ENCODE measurements around the gene PHLDA2.

DNA sequence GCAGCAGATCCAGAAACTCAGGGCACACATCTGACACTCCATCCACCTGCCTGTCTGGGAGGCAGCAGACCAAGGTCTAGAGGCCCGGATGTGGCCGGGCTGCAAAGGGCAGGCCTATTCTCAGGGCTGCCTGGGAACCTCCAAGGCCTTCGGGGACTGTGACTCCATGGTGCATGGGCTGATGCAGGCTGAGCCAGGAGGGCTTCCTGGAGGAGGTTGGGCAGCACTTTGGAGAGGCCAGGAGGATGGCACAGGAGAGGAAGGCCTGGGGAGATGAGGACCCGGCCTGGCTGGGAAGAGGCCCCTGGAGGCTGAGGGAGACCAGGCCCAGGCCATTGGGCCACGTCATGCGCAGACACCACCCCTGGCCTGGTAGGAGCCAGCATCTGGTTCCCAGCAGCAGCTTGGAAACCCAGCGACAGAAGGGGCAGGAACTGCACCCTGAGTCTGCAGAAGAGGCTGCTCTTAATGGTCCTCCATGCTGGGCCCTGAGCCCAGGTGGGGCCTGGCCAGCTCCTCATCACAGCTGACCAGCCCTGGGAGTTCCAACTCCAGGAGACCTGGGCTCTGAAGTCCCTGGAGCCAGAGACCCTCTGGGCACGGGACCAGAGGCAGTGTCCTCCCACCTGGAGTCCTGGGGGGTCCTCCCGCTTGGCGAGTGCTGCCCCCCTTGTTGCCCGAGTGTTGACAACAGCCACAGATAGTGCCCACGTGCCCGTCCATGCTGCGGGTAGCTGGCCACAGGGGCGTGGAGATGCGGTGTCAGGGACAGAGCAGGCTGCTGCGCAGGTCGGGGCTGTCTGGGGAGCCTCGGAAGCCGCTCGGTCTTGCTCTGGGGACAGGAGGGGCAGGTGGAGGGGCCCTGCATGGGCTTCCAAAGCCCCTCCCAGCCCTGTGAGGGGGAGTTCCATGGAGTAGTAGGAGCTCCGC lies 5.5 kb downstream of the PHLDA2 start:
- TF ChIP-seq, protein P1, sequence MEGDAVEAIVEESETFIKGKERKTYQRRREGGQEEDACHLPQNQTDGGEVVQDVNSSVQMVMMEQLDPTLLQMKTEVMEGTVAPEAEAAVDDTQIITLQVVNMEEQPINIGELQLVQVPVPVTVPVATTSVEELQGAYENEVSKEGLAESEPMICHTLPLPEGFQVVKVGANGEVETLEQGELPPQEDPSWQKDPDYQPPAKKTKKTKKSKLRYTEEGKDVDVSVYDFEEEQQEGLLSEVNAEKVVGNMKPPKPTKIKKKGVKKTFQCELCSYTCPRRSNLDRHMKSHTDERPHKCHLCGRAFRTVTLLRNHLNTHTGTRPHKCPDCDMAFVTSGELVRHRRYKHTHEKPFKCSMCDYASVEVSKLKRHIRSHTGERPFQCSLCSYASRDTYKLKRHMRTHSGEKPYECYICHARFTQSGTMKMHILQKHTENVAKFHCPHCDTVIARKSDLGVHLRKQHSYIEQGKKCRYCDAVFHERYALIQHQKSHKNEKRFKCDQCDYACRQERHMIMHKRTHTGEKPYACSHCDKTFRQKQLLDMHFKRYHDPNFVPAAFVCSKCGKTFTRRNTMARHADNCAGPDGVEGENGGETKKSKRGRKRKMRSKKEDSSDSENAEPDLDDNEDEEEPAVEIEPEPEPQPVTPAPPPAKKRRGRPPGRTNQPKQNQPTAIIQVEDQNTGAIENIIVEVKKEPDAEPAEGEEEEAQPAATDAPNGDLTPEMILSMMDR (IDR thresholded peaks at IDR 0.05; ENCODE audit: borderline replicate concordance, extremely low read depth, low read length, poor library complexity, severe bottlenecking), result no peak
- no peak for TF ChIP-seq EZH2 (IDR thresholded peaks at IDR 0.05; ENCODE audit: borderline replicate concordance, low read depth, low read length, severe bottlenecking)

Measured in DND-41 (cell line).